K562 (cell line): ENCODE data around the gene MANEAL. TPM values are rescaled to one million over a fixed set of nuclear protein-coding genes. Genes with fewer than 3 reads are reported as not detected.

Source experiments
- ATAC-seq: fragments of 200-7000 bp; cut with Tn5 transposase; 3 replicates; pipeline ENCODE4 v1.9.1; 2020; ENCODE audit warnings: moderate library complexity
- BruUV-seq: library from RNA; stranded (reverse); fragments of 400-500 nt; replicated peaks from 2 replicates; lab custom pipeline; 2021; lab: Mats Ljungman, UMichigan
- CTCF ChIA-PET: fragments of 300-600 bp; formaldehyde crosslinking; extraction: SDS; loops from one replicate; lab custom pipeline; 2021; ENCODE audit warnings: low intra/inter-chr PET ratio; lab: Yijun Ruan, JAX
- POLR2A ChIA-PET: fragments of 300-600, 350-650 bp; sonication (Branson Sonifier 250); formaldehyde crosslinking; extraction: SDS; loops from one replicate; lab custom pipeline; 2021; ENCODE audit warnings: antibody characterized with exemption, inconsistent platforms; lab: Yijun Ruan, JAX
- DNase-seq, 4 experiments: peaks; one replicate each; pipeline versions ENCODE4 v3.0.0 to v3.0.0-alpha.2; 2011 to 2018; ENCODE audit warnings: low spot score in 3 of 4, mixed read lengths in 3 of 4; ENCODE audit errors: extremely low read depth in 1 of 4
- FAIRE-seq: peaks from 2 replicates; lab custom pipeline; 2011; peaks lifted over from hg19 to GRCh38; lab: Jason Lieb, UNC
- H2AFZ ChIP-seq: 2 replicates; pipeline ENCODE4 v1.6.0; 2011; ENCODE audit warnings: low read depth, low read length, control low read depth, inconsistent platforms
- H3K27ac ChIP-seq: fragments of 200-600 bp; 3 replicates; pipeline ENCODE4 v1.8.0; 2011; ENCODE audit warnings: low read depth, mild to moderate bottlenecking, control low read depth, inconsistent platforms, low read length, moderate library complexity, mixed read lengths; ENCODE audit errors: extremely low read depth
- H3K27me3 ChIP-seq, 2 experiments: fragments of 300-600 bp in 1 of 2; 2 replicates in 1 of 2; 3 replicates in 1 of 2; pipeline versions ENCODE4 v1.6.0 to v1.8.0; 2011; ENCODE audit warnings: inconsistent platforms in 2 of 2, low read length in 2 of 2, mild to moderate bottlenecking in 1 of 2, mixed read lengths in 1 of 2, moderate library complexity in 1 of 2; ENCODE audit not compliant: control insufficient read depth in 2 of 2, insufficient read depth in 2 of 2
- H3K36me3 ChIP-seq: fragments of 300-600 bp; 3 replicates; pipeline ENCODE4 v1.8.0; 2011; ENCODE audit warnings: mild to moderate bottlenecking, low read length, inconsistent platforms; ENCODE audit not compliant: control insufficient read depth, insufficient read depth
- H3K4me1 ChIP-seq, 2 experiments: fragments of 200-600 bp in 1 of 2; replicated peaks in 1 of 2; 2 replicates in 1 of 2; 3 replicates in 1 of 2; pipeline versions ENCODE4 v1.5.1 to v1.8.0; 2011; ENCODE audit warnings: inconsistent platforms in 2 of 2, low read length in 2 of 2, mild to moderate bottlenecking in 1 of 2, mixed read lengths in 1 of 2, moderate library complexity in 1 of 2; ENCODE audit not compliant: control insufficient read depth in 2 of 2, insufficient read depth in 2 of 2
- H3K4me2 ChIP-seq: 2 replicates; pipeline ENCODE4 v1.6.1; 2011; ENCODE audit warnings: low read length, control low read depth, inconsistent platforms, mixed read lengths; ENCODE audit not compliant: insufficient read depth
- H3K4me3 ChIP-seq: fragments of 200-600 bp; sonication (generic), shearing (Covaris generic); 2 replicates; pipeline ENCODE4 v1.5.1; 2016; ENCODE audit warnings: control low read depth, inconsistent platforms
- H3K79me2 ChIP-seq: fragments of 200-600 bp; 3 replicates; pipeline ENCODE4 v1.8.0; 2011; ENCODE audit warnings: low read length, inconsistent platforms; ENCODE audit not compliant: control insufficient read depth, insufficient read depth
- H3K9ac ChIP-seq, 2 experiments: 2 replicates each; pipeline versions ENCODE4 v1.6.0 to v1.6.1; 2011; ENCODE audit warnings: low read depth in 2 of 2, low read length in 2 of 2, control low read depth in 1 of 2, inconsistent platforms in 1 of 2, mild to moderate bottlenecking in 1 of 2, mixed read lengths in 1 of 2; ENCODE audit not compliant: insufficient read depth in 1 of 2
- H3K9me1 ChIP-seq: one replicate; pipeline ENCODE4 v1.6.0; 2011; ENCODE audit warnings: inconsistent platforms, mild to moderate bottlenecking, low read length, moderate library complexity; ENCODE audit not compliant: control insufficient read depth, insufficient read depth
- H3K9me3 ChIP-seq: replicated peaks from 2 replicates; pipeline ENCODE4 v1.5.1; 2011; ENCODE audit warnings: low read depth, low read length, inconsistent platforms; ENCODE audit not compliant: control insufficient read depth, insufficient read depth
- H4K20me1 ChIP-seq: replicated peaks from 2 replicates; pipeline ENCODE4 v1.6.1; 2011; ENCODE audit warnings: low read length, inconsistent platforms, mixed read lengths; ENCODE audit not compliant: control insufficient read depth, insufficient read depth
- ARHGAP35 ChIP-seq: fragments of 450-650 bp; IDR thresholded peaks from 2 replicates; pipeline ENCODE4 v1.6.1; 2018; ENCODE audit not compliant: partially characterized antibody
- CXXC5 ChIP-seq: fragments of 250-450 bp; sonication (Bioruptor Pico); IDR thresholded peaks from 2 replicates; pipeline ENCODE4 v1.8.0; 2022; ENCODE audit warnings: inconsistent platforms, mild to moderate bottlenecking, moderate library complexity
- E2F1 ChIP-seq: sonication (generic); formaldehyde crosslinking; IDR thresholded peaks from 2 replicates; pipeline ENCODE4 v1.8.1; 2023; ENCODE audit warnings: mild to moderate bottlenecking, missing genetic modification reagents, moderate library complexity
- FUS ChIP-seq: fragments of 200-400 bp; formaldehyde crosslinking; optimal IDR thresholded peaks from 2 replicates; pipeline ENCODE3; 2017; ENCODE audit warnings: low read depth, low read length
- MYNN ChIP-seq, 2 experiments: sonication (generic); formaldehyde crosslinking in 1 of 2; IDR thresholded peaks; 2 replicates each; pipeline versions ENCODE4 v1.5.0 to v1.6.1; 2016 to 2020; ENCODE audit warnings: antibody characterized with exemption in 1 of 2, missing genetic modification reagents in 1 of 2
- PHF21A ChIP-seq: fragments of 450-650 bp; IDR thresholded peaks from 2 replicates; pipeline ENCODE4 v1.6.1; 2017; ENCODE audit warnings: low read depth, borderline replicate concordance
- PML ChIP-seq: IDR thresholded peaks from 2 replicates; pipeline ENCODE4 v1.6.1; 2012; ENCODE audit warnings: low read length, inconsistent platforms
- RBBP5 ChIP-seq: fragments of 200-600 bp; sonication (generic); IDR thresholded peaks from 2 replicates; pipeline ENCODE4 v1.6.1; 2012; ENCODE audit warnings: borderline replicate concordance, mild to moderate bottlenecking, low read length, control low read depth, inconsistent platforms; ENCODE audit not compliant: insufficient read depth, poor library complexity, severe bottlenecking
- SMARCA4 ChIP-seq: fragments of 450-650 bp; IDR thresholded peaks from 2 replicates; pipeline ENCODE4 v1.6.1; 2016
- ZBTB1 ChIP-seq: sonication (generic); formaldehyde crosslinking; IDR thresholded peaks from 2 replicates; pipeline ENCODE4 v1.8.1; 2023; ENCODE audit warnings: missing genetic modification reagents, low read depth, mild to moderate bottlenecking, borderline replicate concordance
- ZKSCAN3 ChIP-seq: fragments of 250-450 bp; sonication (Bioruptor Pico); IDR thresholded peaks from 2 replicates; pipeline ENCODE4 v1.4.0; 2020
- WGBS: fragments of 100-300 bp; shearing (Covaris generic); methylation state at CpG from one replicate; pipeline ENCODE4 v1.1.6; 2016; ENCODE audit warnings: low coverage, mixed read lengths; ENCODE audit not compliant: insufficient coverage; ENCODE audit errors: missing lambda C conversion rate; 5-methylcytosine and 5-hydroxymethylcytosine counted together
- in situ Hi-C: fragments of 300-500 bp; cut with MboI; formaldehyde crosslinking; loops from 4 replicates; pipeline ENCODE4 v1.15.0; 2018; ENCODE audit warnings: inconsistent platforms, mixed read lengths
- intact Hi-C: fragments of 100-400 bp; cut with micrococcal nuclease; formaldehyde crosslinking; loops from 2 replicates; pipeline ENCODE4 v1.14.2; 2022
- polyA plus RNA-seq, 8 experiments: library from polyadenylated mRNA; depleted of rRNA in 4 of 8; stranded (reverse) in 5 of 8; unstranded in 3 of 8; fragments of >200 nt; fragmentation: Nextera tagmentation in 2 of 8; fragmentation: Illumina TruSeq in 1 of 8; extraction: Ambion mirVana in 2 of 8; extraction: Trizol in 1 of 8; gene quantifications; 2 replicates each; pipeline versions ENCODE4 v1.2.1 to v1.2.3, GENCODE V29; 2011 to 2014; ENCODE audit warnings: inconsistent platforms in 1 of 8, missing spikeins in 1 of 8
- total RNA-seq, 7 experiments: library from RNA; depleted of rRNA in 6 of 7; stranded (reverse); fragments of >200 nt in 6 of 7; fragmentation: Illumina TruSeq in 2 of 7; extraction: Trizol in 2 of 7; gene quantifications; 2 replicates each; pipeline versions ENCODE4 v1.2.1 to v1.2.3, GENCODE V29; 2011 to 2021; ENCODE audit warnings: low replicate concordance in 1 of 7
- TF ChIP-seq, protein P1 (sequence below): sonication (generic); formaldehyde crosslinking; IDR thresholded peaks from 2 replicates; pipeline ENCODE4 v1.9.0; 2022; ENCODE audit warnings: mild to moderate bottlenecking, missing genetic modification reagents
- TF ChIP-seq, protein P2 (sequence below): sonication (generic); formaldehyde crosslinking; IDR thresholded peaks from 2 replicates; pipeline ENCODE4 v1.8.0; 2022; ENCODE audit warnings: mild to moderate bottlenecking, missing genetic modification reagents

Gene MANEAL
- total and polyA plus RNA-seq, 9 of the 15 experiments (the other 6 are each of a cell fraction or from before 2014, with no cell fraction given), result 0.37 to 3.2 (median 1.2) TPM

- no peak for TF ChIP-seq E2F1 (CRISPR knock-in tag)
Observed at GRCh38 chr1:37807220-37807554, 13.5 kb downstream of the MANEAL start (continued).

- Histone ChIP-seq H3K4me3 (peak within 1 kb of the TSS; percentile 93), H3K9me3 (no peaks in the 10 kb centered on the region), H3K36me3 (peaks cover 68% of the 10 kb centered on the region), H4K20me1 (peaks cover 13% of the 10 kb centered on the region), H3K4me2 (peak within 1 kb of the TSS; percentile 90), H3K9me1 (peaks cover 3% of the 10 kb centered on the region), H3K27me3 (no peaks in the 10 kb centered on the region), H3K4me1 (peaks cover 18 to 25% of the 10 kb centered on the region in 2 experiments; a peak in 4 of 5 replicates), H3K27ac (peak within 1 kb of the TSS; percentile 78), H2AFZ (peak within 1 kb of the TSS; percentile 65), H3K79me2 (peaks cover 52% of the 10 kb centered on the region), H3K9ac (peak within 1 kb of the TSS; percentile 87 to 98)
- intact Hi-C loops, result loop anchor here (2.0 kb wide), 1 partner anchor 117 kb away; a partner anchor contains a TSS
- DNase-seq, result peak; percentile 96 to 98 (median 96)
- ChIA-PET POLR2A (interaction anchor here (0.5 to 2.3 kb wide), 19 partner anchors 9 to 345 kb away, joined by 3 to 18 read pairs (median 4); partner anchors contain the start of genes INPP5B and MTF1), CTCF (no interaction called here)
- no TSS peak for BruUV-seq
- ATAC-seq, result peak; percentile 94
- 1% methylated on average over 71 of the region's 95 CpGs for WGBS
- in situ Hi-C loops, result no loop called here
- FAIRE-seq, result peak; percentile 65
- no peak for TF ChIP-seq ZKSCAN3 (CRISPR knock-in tag)
- peak; percentile 98 for TF ChIP-seq RBBP5
- TF ChIP-seq PHF21A, result no peak
- TF ChIP-seq PML, result peak; percentile 40; the same call in 1 of the 2 replicates
- no peak for TF ChIP-seq ARHGAP35
- peak; percentile 36 for TF ChIP-seq FUS
- no peak for TF ChIP-seq MYNN (IDR thresholded peaks at IDR 0.05)
- 0 out of 2 replicates have a peak, but pooled peaks have one; percentile 18 for TF ChIP-seq MYNN (CRISPR knock-in tag; IDR thresholded peaks at IDR 0.05)
- TF ChIP-seq, protein P1, sequence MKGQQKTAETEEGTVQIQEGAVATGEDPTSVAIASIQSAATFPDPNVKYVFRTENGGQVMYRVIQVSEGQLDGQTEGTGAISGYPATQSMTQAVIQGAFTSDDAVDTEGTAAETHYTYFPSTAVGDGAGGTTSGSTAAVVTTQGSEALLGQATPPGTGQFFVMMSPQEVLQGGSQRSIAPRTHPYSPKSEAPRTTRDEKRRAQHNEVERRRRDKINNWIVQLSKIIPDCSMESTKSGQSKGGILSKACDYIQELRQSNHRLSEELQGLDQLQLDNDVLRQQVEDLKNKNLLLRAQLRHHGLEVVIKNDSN, result no peak
- TF ChIP-seq CXXC5 (CRISPR knock-in tag), result peak; percentile 70
- no peak for TF ChIP-seq SMARCA4
- TF ChIP-seq ZBTB1 (CRISPR knock-in tag), result 0 out of 2 replicates have a peak, but pooled peaks have one; percentile 29
- TF ChIP-seq, protein P2, sequence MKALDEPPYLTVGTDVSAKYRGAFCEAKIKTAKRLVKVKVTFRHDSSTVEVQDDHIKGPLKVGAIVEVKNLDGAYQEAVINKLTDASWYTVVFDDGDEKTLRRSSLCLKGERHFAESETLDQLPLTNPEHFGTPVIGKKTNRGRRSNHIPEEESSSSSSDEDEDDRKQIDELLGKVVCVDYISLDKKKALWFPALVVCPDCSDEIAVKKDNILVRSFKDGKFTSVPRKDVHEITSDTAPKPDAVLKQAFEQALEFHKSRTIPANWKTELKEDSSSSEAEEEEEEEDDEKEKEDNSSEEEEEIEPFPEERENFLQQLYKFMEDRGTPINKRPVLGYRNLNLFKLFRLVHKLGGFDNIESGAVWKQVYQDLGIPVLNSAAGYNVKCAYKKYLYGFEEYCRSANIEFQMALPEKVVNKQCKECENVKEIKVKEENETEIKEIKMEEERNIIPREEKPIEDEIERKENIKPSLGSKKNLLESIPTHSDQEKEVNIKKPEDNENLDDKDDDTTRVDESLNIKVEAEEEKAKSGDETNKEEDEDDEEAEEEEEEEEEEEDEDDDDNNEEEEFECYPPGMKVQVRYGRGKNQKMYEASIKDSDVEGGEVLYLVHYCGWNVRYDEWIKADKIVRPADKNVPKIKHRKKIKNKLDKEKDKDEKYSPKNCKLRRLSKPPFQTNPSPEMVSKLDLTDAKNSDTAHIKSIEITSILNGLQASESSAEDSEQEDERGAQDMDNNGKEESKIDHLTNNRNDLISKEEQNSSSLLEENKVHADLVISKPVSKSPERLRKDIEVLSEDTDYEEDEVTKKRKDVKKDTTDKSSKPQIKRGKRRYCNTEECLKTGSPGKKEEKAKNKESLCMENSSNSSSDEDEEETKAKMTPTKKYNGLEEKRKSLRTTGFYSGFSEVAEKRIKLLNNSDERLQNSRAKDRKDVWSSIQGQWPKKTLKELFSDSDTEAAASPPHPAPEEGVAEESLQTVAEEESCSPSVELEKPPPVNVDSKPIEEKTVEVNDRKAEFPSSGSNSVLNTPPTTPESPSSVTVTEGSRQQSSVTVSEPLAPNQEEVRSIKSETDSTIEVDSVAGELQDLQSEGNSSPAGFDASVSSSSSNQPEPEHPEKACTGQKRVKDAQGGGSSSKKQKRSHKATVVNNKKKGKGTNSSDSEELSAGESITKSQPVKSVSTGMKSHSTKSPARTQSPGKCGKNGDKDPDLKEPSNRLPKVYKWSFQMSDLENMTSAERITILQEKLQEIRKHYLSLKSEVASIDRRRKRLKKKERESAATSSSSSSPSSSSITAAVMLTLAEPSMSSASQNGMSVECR (CRISPR knock-in tag), result peak; percentile 77
Observed at GRCh38 chr1:37807555-37808368, 14.1 kb downstream of the MANEAL start, which contains the start of the genes C1orf122 and YRDC. Gene C1orf122 (plus strand): TSS chr1:37807790. CDS start chr1:37808405, 615 bp downstream. Gene YRDC (minus strand): TSS chr1:37808208. CDS start chr1:37808180, 28 bp downstream.
